Measurements from ENCODE around the gene FSTL4. TPM values are rescaled to one million over a fixed set of nuclear protein-coding genes. Genes with fewer than 3 reads are reported as not detected.
A peak's percentile ranks its signal among the peaks of the same experiment; 100 is the strongest.

Gene FSTL4
- polyA plus RNA-seq, 3 donors, result not detected

- intact Hi-C loops (cut with micrococcal nuclease), result loop anchor here in 1 of 2 donors (10.0 kb wide), 1 partner anchor 103 kb away; no protein-coding TSS in a partner anchor
- peaks cover 0 to 3% (median 0%) of the 10 kb centered on the region in 7 donors for H3K9me3 Mint-ChIP-seq
- no peak overlapping the region for H2AFZ ChIP-seq (ENCODE audit: insufficient read depth, low read depth, low read length, poor library complexity, severe bottlenecking)
- H3K4me2 ChIP-seq (replicated peaks; ENCODE audit: extremely low read depth, low read length, poor library complexity, severe bottlenecking), result no peak overlapping the region
- no peak overlapping the region for H3K27ac ChIP-seq (ENCODE audit: low read depth in 1 of 2, low read length in 2 of 2)
- H3K79me2 ChIP-seq (ENCODE audit: insufficient read depth, low read length), result no peaks in the 10 kb centered on the region
- H3K4me1 ChIP-seq (ENCODE audit: control insufficient read depth in 1 of 2, insufficient read depth in 2 of 2, low read length in 2 of 2), result no peaks in the 10 kb centered on the region
- no peaks in the 10 kb centered on the region for H3K36me3 Mint-ChIP-seq
- no peak overlapping the region for H3K4me3 Mint-ChIP-seq
- H3K4me3 ChIP-seq (replicated peaks in 1 of 3; ENCODE audit: low read depth in 2 of 3, low read length in 3 of 3), result no peak overlapping the region
- H3K9me3 ChIP-seq (replicated peaks in 1 of 2; ENCODE audit: control insufficient read depth in 1 of 2, insufficient read depth in 1 of 2, low read length in 2 of 2), result no peaks in the 10 kb centered on the region
- no peak for DNase-seq
- H3K36me3 ChIP-seq (replicated peaks in 1 of 2; ENCODE audit: control insufficient read depth in 1 of 2, insufficient read depth in 2 of 2, low read length in 2 of 2), result no peaks in the 10 kb centered on the region
- peaks cover 2 to 6% (median 3%) of the 10 kb centered on the region in 3 donors for H3K27me3 Mint-ChIP-seq (ENCODE audit: low read depth in 3 of 3)
- TF ChIP-seq CTCF (IDR thresholded peaks at IDR 0.05), result no peak
- H3K4me1 Mint-ChIP-seq, result peaks cover 2% of the 10 kb centered on the region
- WGBS (ENCODE audit: insufficient coverage), result 100% methylated on average over 2 of the region's 2 CpGs
- no peak overlapping the region for H3K9ac ChIP-seq (ENCODE audit: insufficient read depth, low read length, poor library complexity, severe bottlenecking)
- no peaks in the 10 kb centered on the region for H3K27me3 ChIP-seq (ENCODE audit: control insufficient read depth in 2 of 2, insufficient read depth in 2 of 2, low read length in 2 of 2)
- no peaks in the 10 kb centered on the region for H4K20me1 ChIP-seq (ENCODE audit: insufficient read depth, low read length)
- peak overlapping the region in 2 of 7 donors; percentile 10 to 12 for H3K27ac Mint-ChIP-seq
These were observed 85.0 kb downstream of the FSTL4 start for GRCh38 chr5:133527311-133527710.

GRCh38 chr5:133526368-133526767 lies 86.0 kb downstream of the FSTL4 start:
- H3K9me3 Mint-ChIP-seq, result peaks cover 0 to 3% (median 0%) of the 10 kb centered on the region in 7 donors
- no peaks in the 10 kb centered on the region for H3K36me3 ChIP-seq (replicated peaks in 1 of 2; ENCODE audit: control insufficient read depth in 1 of 2, insufficient read depth in 2 of 2, low read length in 2 of 2)
- H3K27ac ChIP-seq (ENCODE audit: low read depth in 1 of 2, low read length in 2 of 2), result no peak overlapping the region
- no peak for TF ChIP-seq CTCF (IDR thresholded peaks at IDR 0.05)
- H3K9ac ChIP-seq (ENCODE audit: insufficient read depth, low read length, poor library complexity, severe bottlenecking), result no peak overlapping the region
- H3K79me2 ChIP-seq (ENCODE audit: insufficient read depth, low read length), result no peaks in the 10 kb centered on the region
- no peak overlapping the region for H3K4me2 ChIP-seq (replicated peaks; ENCODE audit: extremely low read depth, low read length, poor library complexity, severe bottlenecking)
- H4K20me1 ChIP-seq (ENCODE audit: insufficient read depth, low read length), result no peaks in the 10 kb centered on the region
- peaks cover 5 to 11% (median 5%) of the 10 kb centered on the region in 3 donors for H3K27me3 Mint-ChIP-seq (ENCODE audit: low read depth in 3 of 3)
- no peaks in the 10 kb centered on the region for H3K9me3 ChIP-seq (replicated peaks in 1 of 2; ENCODE audit: control insufficient read depth in 1 of 2, insufficient read depth in 1 of 2, low read length in 2 of 2)
- no peak for DNase-seq
- peaks cover 2% of the 10 kb centered on the region for H3K4me1 Mint-ChIP-seq
- no peaks in the 10 kb centered on the region for H3K4me1 ChIP-seq (ENCODE audit: control insufficient read depth in 1 of 2, insufficient read depth in 2 of 2, low read length in 2 of 2)
- H3K36me3 Mint-ChIP-seq, result no peaks in the 10 kb centered on the region
- H3K4me3 Mint-ChIP-seq, result peak overlapping the region in 1 of 2 donors; percentile 1
- 100% methylated on average over 1 of the region's 7 CpGs for whole genome bisulfite sequencing (ENCODE audit: insufficient coverage)
- no peak overlapping the region for H2AFZ ChIP-seq (ENCODE audit: insufficient read depth, low read depth, low read length, poor library complexity, severe bottlenecking)
- no peak overlapping the region for H3K4me3 ChIP-seq (replicated peaks in 1 of 3; ENCODE audit: low read depth in 2 of 3, low read length in 3 of 3)
- no peak overlapping the region for H3K27ac Mint-ChIP-seq
- H3K27me3 ChIP-seq (ENCODE audit: control insufficient read depth in 2 of 2, insufficient read depth in 2 of 2, low read length in 2 of 2), result peaks cover 2 to 4% of the 10 kb centered on the region in 2 donors
- intact Hi-C loops (cut with micrococcal nuclease), result loop anchor here in 1 of 2 donors (10.0 kb wide), 1 partner anchor 102 kb away; no protein-coding TSS in a partner anchor

Data from CD14-positive monocyte (primary cell).